A673 (cell line): ENCODE measurements around the gene MXRA8.

Source experiments
- EZH2 ChIP-seq: fragments of 200-600 bp; sonication (generic); IDR thresholded peaks from 2 replicates; pipeline ENCODE4 v1.6.1; 2017; ENCODE audit warnings: borderline replicate concordance, low read depth, mild to moderate bottlenecking, mixed read lengths, antibody characterized with exemption, low read length; ENCODE audit not compliant: poor library complexity, severe bottlenecking
- TF ChIP-seq, protein P1 (sequence below): fragments of 300-800, 200-600 bp; sonication (generic); conservative IDR thresholded peaks from 2 replicates; pipeline ENCODE4 v1.5.1; 2017; ENCODE audit warnings: low read depth, mild to moderate bottlenecking, antibody characterized with exemption, low read length, moderate library complexity, mixed read lengths

DNA sequence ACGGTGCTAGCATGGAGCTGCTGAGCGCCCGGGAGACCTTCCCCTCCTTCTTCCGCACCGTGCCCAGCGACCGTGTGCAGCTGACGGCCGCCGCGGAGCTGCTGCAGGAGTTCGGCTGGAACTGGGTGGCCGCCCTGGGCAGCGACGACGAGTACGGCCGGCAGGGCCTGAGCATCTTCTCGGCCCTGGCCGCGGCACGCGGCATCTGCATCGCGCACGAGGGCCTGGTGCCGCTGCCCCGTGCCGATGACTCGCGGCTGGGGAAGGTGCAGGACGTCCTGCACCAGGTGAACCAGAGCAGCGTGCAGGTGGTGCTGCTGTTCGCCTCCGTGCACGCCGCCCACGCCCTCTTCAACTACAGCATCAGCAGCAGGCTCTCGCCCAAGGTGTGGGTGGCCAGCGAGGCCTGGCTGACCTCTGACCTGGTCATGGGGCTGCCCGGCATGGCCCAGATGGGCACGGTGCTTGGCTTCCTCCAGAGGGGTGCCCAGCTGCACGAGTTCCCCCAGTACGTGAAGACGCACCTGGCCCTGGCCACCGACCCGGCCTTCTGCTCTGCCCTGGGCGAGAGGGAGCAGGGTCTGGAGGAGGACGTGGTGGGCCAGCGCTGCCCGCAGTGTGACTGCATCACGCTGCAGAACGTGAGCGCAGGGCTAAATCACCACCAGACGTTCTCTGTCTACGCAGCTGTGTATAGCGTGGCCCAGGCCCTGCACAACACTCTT lies 26.2 kb downstream of the MXRA8 start:
- TF ChIP-seq, protein P1, sequence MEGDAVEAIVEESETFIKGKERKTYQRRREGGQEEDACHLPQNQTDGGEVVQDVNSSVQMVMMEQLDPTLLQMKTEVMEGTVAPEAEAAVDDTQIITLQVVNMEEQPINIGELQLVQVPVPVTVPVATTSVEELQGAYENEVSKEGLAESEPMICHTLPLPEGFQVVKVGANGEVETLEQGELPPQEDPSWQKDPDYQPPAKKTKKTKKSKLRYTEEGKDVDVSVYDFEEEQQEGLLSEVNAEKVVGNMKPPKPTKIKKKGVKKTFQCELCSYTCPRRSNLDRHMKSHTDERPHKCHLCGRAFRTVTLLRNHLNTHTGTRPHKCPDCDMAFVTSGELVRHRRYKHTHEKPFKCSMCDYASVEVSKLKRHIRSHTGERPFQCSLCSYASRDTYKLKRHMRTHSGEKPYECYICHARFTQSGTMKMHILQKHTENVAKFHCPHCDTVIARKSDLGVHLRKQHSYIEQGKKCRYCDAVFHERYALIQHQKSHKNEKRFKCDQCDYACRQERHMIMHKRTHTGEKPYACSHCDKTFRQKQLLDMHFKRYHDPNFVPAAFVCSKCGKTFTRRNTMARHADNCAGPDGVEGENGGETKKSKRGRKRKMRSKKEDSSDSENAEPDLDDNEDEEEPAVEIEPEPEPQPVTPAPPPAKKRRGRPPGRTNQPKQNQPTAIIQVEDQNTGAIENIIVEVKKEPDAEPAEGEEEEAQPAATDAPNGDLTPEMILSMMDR, result no peak
- no peak for TF ChIP-seq EZH2
